Trophoblast cell (in vitro differentiated cells and primary cell): ENCODE results near the gene ATP13A2.

Experiments
- DNase-seq, 2 donors: peaks; one replicate each; pipeline ENCODE4 v3.0.0-alpha.2; 2016
- H2AFZ ChIP-seq: 2 replicates; pipeline ENCODE4 v1.6.1; 2013; ENCODE audit warnings: low read length, moderate library complexity, mild to moderate bottlenecking; ENCODE audit not compliant: insufficient read depth, poor library complexity
- H2AK5ac ChIP-seq: 2 replicates; pipeline ENCODE4 v1.6.1; 2013; ENCODE audit warnings: mild to moderate bottlenecking, low read length
- H2BK120ac ChIP-seq: 2 replicates; pipeline ENCODE4 v1.6.1; 2013; ENCODE audit warnings: low read length, mild to moderate bottlenecking, moderate library complexity; ENCODE audit not compliant: insufficient read depth, poor library complexity
- H2BK12ac ChIP-seq: 2 replicates; pipeline ENCODE4 v1.6.1; 2013; ENCODE audit warnings: mild to moderate bottlenecking, low read length, moderate library complexity
- H2BK5ac ChIP-seq: 2 replicates; pipeline ENCODE4 v1.6.1; 2013; ENCODE audit warnings: low read length, low read depth, moderate library complexity, mild to moderate bottlenecking; ENCODE audit not compliant: poor library complexity
- H3K14ac ChIP-seq: 2 replicates; pipeline ENCODE4 v1.6.1; 2013; ENCODE audit warnings: mild to moderate bottlenecking, low read length
- H3K18ac ChIP-seq: 2 replicates; pipeline ENCODE4 v1.6.1; 2013; ENCODE audit warnings: mild to moderate bottlenecking, low read length
- H3K23ac ChIP-seq: 2 replicates; pipeline ENCODE4 v1.6.1; 2013; ENCODE audit warnings: low read length
- H3K27ac ChIP-seq: 2 replicates; pipeline ENCODE4 v1.5.1; 2013; ENCODE audit warnings: low read depth, mild to moderate bottlenecking, inconsistent platforms, low read length, moderate library complexity
- H3K27me3 ChIP-seq: 2 replicates; pipeline ENCODE4 v1.6.1; 2013; ENCODE audit warnings: inconsistent platforms, mild to moderate bottlenecking, low read length, moderate library complexity; ENCODE audit not compliant: insufficient read depth
- H3K36me3 ChIP-seq, 2 experiments: 1 replicate in 1 of 2; 2 replicates in 1 of 2; pipeline ENCODE4 v1.6.1; 2013; ENCODE audit warnings: low read length in 2 of 2, mild to moderate bottlenecking in 2 of 2, moderate library complexity in 1 of 2; ENCODE audit not compliant: insufficient read depth in 2 of 2, control insufficient read depth in 1 of 2
- H3K4ac ChIP-seq: 2 replicates; pipeline ENCODE4 v1.6.1; 2013; ENCODE audit warnings: low read depth, mild to moderate bottlenecking, low read length, moderate library complexity
- H3K4me1 ChIP-seq, 2 experiments: 1 replicate in 1 of 2; 2 replicates in 1 of 2; pipeline ENCODE4 v1.6.1; 2013; ENCODE audit warnings: low read length in 2 of 2, mild to moderate bottlenecking in 2 of 2, moderate library complexity in 1 of 2; ENCODE audit not compliant: insufficient read depth in 2 of 2, control insufficient read depth in 1 of 2
- H3K4me2 ChIP-seq: 2 replicates; pipeline ENCODE4 v1.6.1; 2013; ENCODE audit warnings: inconsistent platforms, mild to moderate bottlenecking, low read length, moderate library complexity
- H3K4me3 ChIP-seq: 2 replicates; pipeline ENCODE4 v1.5.1; 2013; ENCODE audit warnings: mild to moderate bottlenecking, low read depth, low read length, inconsistent platforms
- H3K79me1 ChIP-seq: one replicate; pipeline ENCODE4 v1.6.1; 2013; ENCODE audit warnings: low read length
- H3K79me2 ChIP-seq: 2 replicates; pipeline ENCODE4 v1.6.1; 2013; ENCODE audit warnings: low read length, mild to moderate bottlenecking; ENCODE audit not compliant: control insufficient read depth, insufficient read depth, poor library complexity
- H3K9ac ChIP-seq: 2 replicates; pipeline ENCODE4 v1.6.1; 2013; ENCODE audit warnings: mild to moderate bottlenecking, low read length
- H3K9me3 ChIP-seq: 2 replicates; pipeline ENCODE4 v1.6.1; 2013; ENCODE audit warnings: low read depth, mild to moderate bottlenecking, control low read depth, inconsistent platforms, low read length; ENCODE audit not compliant: insufficient read depth
- H4K12ac ChIP-seq: 2 replicates; pipeline ENCODE4 v1.6.1; 2013; ENCODE audit warnings: low read depth, mild to moderate bottlenecking, low read length, moderate library complexity
- H4K8ac ChIP-seq: 2 replicates; pipeline ENCODE4 v1.6.1; 2013; ENCODE audit warnings: low read depth, mild to moderate bottlenecking, low read length, moderate library complexity
- H4K91ac ChIP-seq: one replicate; pipeline ENCODE4 v1.6.1; 2013; ENCODE audit warnings: low read depth, mild to moderate bottlenecking, low read length, moderate library complexity
- WGBS: extraction: QIAGEN DNeasy Blood & Tissue Kit; methylation state at CpG from one replicate; pipeline ENCODE4 v1.1.7; 2013; ENCODE audit warnings: missing lambda C conversion rate; ENCODE audit not compliant: insufficient read length, insufficient coverage; ENCODE audit errors: extremely low coverage; 5-methylcytosine and 5-hydroxymethylcytosine counted together

Gene ATP13A2

DNA sequence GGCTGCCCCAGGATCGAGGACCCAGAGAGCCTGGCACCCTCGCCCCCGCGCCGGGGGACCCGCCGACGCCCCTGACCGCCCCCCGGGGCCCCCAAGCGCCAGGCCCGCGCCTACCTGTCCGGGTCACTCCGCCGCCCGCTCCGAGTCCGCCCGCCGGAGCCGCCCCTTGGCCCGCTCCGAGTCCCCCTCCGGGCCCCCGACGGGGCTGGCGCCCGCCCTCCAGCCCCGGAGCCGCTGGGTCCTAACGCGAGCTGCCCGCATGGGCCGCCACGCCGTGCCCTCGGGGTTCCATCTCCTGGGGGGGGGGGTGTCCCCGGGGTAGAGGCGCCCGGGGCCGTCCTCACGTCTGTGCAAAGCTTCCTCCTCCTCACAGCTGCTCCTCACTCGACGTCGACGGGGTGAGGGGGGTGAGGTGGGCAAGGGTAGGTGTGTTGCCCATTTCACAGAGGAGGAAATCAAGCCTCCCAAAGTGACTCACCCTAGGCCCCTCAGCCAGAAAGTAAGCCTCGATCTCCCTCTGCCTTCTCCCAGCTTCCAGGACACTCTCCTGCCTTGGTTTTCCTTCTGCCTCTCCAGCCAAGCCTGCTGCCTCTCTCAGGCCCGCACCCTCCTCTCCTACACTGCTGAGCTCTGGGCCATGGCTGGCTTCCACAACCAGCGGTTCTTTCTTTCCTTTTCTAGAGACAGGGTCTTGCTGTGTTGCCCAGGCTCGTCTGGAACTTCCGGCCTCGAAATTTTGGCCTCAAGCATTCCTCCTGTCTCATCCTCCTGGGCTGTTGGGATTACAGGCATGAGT lies 31.1 kb downstream of the ATP13A2 start, which contains the start of gene MFAP2:
Gene MFAP2, minus strand, starts transcription at position 148 of the 796 bp plus-strand sequence. CDS start 2,347 bp downstream, outside the sequence.
- H2BK12ac ChIP-seq: peak within 1 kb of the TSS; percentile 27
- no CpG with 5 or more reads among the region's 53 CpGs for WGBS
- H2BK120ac ChIP-seq: peak within 1 kb of the TSS; percentile 70
- peak within 1 kb of the TSS; percentile 65 for H2BK5ac ChIP-seq
- no peak within 1 kb of the TSS for H3K23ac ChIP-seq
- peak within 1 kb of the TSS; percentile 67 for H3K9ac ChIP-seq
- peak within 1 kb of the TSS; percentile 78 for H4K12ac ChIP-seq
- peak within 1 kb of the TSS; percentile 82 for H4K8ac ChIP-seq
- H3K27me3 ChIP-seq: no peaks in the 10 kb centered on the region
- H3K4ac ChIP-seq: peak within 1 kb of the TSS; percentile 53
- peaks cover 6% of the 10 kb centered on the region for H3K79me2 ChIP-seq
- no peaks in the 10 kb centered on the region for H3K9me3 ChIP-seq
- H3K36me3 ChIP-seq: peaks cover 22 to 24% of the 10 kb centered on the region in 2 experiments
- peaks cover 22% of the 10 kb centered on the region for H3K79me1 ChIP-seq
- peak within 1 kb of the TSS; percentile 88 for H3K18ac ChIP-seq
- DNase-seq: peak; percentile 91 to 93
- H3K27ac ChIP-seq: no peak within 1 kb of the TSS
- H3K4me1 ChIP-seq: peaks cover 15 to 31% of the 10 kb centered on the region in 2 experiments
- H3K4me2 ChIP-seq: peak within 1 kb of the TSS; percentile 68
- peak within 1 kb of the TSS; percentile 91 for H3K14ac ChIP-seq
- peak within 1 kb of the TSS; percentile 64 for H4K91ac ChIP-seq
- H2AK5ac ChIP-seq: peak within 1 kb of the TSS; percentile 83
- H2AFZ ChIP-seq: peak within 1 kb of the TSS; percentile 27
- H3K4me3 ChIP-seq: peak within 1 kb of the TSS; percentile 82

DNA sequence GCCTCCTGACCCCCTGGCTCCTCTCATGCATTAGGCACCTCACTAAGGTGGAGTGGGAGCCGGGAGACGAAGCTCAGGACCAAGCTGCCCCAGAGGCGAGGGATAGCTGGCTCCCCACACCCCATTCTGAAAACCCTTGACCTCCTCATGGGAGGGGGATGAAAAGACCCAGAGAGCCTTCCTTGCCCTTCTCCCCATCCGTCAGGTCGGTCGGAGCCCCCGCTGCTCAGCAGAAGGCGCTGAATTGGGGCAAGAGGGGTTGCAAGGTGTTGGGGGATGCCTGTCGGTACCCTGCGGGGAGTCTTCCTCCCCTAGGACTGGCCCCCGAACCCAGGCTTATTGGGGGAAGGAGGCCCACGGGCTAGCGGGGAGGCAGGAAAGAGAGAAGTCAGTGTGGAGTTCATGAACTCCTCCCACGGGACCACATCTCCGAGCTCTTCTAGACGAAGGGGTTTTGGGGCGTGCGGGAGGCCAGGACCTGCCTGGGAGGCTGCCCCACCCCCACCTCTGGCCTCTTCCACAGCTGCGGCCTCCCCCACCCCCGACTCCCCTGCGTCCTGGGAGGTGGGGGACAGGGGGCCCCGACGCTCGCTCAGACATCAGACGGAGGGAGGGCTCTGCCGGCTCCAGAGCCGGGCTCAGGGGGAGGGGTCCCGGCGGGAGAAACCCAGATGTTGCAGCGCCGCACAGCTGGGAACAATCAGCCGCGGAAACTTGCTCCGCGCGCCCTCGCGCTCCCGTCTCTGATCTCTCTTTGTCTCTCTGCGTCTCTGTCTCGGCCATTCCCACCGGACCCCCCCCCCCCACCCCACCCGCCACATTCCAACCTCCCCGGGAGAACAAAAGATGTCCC lies 32.0 kb downstream of the ATP13A2 start:
- no CpG with 5 or more reads among the region's 44 CpGs for WGBS
- peak overlapping the region; percentile 82 for H3K4me3 ChIP-seq
- H3K4me2 ChIP-seq: peak overlapping the region; percentile 68

DNA sequence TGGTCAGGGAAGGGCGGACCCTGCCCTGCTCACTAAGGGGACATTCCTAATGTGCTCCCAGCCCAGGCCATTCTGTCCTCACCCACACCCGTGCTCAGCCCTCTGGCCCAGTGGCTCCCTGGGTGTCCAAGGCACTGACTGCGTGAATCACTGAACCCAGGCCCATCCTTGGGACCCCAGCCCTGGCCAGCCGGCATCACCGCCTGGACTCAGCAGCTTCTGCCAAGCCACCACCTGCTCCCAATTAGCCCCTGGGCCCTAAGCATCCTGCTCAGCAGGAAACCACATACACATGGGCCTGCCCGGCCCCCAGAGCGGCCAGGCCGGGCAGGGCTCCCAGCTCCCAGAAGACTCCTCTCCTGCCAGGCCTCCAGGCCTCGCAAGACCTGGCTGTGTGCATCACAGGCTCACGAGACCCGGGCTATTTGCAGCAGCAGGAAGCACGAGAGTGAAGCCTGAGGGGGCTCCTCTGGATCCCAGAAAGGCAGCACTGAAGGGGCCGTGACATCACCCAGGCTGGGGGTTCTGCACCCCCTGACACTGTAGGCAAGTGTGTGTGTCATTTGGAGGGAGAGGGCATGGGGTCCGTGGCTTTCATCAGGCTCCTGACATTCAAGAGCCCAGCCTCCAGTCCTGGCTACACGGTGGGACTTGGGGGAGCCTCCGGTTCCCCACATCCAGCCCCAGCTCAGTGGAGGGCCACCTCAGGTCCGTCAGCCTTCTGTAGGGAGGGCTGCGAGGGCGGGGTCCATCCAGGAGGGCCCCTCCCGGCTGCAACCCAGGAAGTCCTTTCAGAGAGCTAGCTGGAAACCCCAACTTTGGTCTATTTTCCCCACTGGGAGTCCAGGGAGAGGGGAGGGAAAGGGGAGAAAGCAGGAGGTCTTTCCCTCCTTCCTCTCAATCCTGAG lies 32.9 kb downstream of the ATP13A2 start:
- peak in 1 of 2 donors; percentile 3 for DNase-seq
- Histone ChIP-seq H3K9ac (no peak overlapping the region), H3K79me2 (peaks cover 6% of the 10 kb centered on the region), H3K4me2 (peak overlapping the region; percentile 68), H2BK5ac (no peak overlapping the region), H3K18ac (peak overlapping the region; percentile 4), H3K79me1 (peaks cover 19% of the 10 kb centered on the region), H4K8ac (no peak overlapping the region), H3K14ac (peak overlapping the region; percentile 91), H3K4me3 (peak overlapping the region; percentile 82), H3K4me1 (peaks cover 13 to 23% of the 10 kb centered on the region in 2 experiments), H2AK5ac (peak overlapping the region; percentile 83), H3K36me3 (peaks cover 29 to 30% of the 10 kb centered on the region in 2 experiments), H2BK120ac (peak overlapping the region; percentile 55), H2BK12ac (no peak overlapping the region), H4K91ac (peak overlapping the region; percentile 64), H3K23ac (no peak overlapping the region), H3K4ac (peak overlapping the region; percentile 41), H3K27ac (no peak overlapping the region), H4K12ac (peak overlapping the region; percentile 64), H2AFZ (no peak overlapping the region), H3K9me3 (no peaks in the 10 kb centered on the region), H3K27me3 (no peaks in the 10 kb centered on the region)
- no CpG with 5 or more reads among the region's 20 CpGs for WGBS

More for the DNA sequence above, 32.0 kb downstream of the ATP13A2 start:
- Histone ChIP-seq H3K36me3 (peaks cover 29 to 30% of the 10 kb centered on the region in 2 experiments), H3K9me3 (no peaks in the 10 kb centered on the region), H3K4me1 (peaks cover 13 to 28% of the 10 kb centered on the region in 2 experiments), H3K23ac (no peak overlapping the region), H3K14ac (peak overlapping the region; percentile 91), H3K9ac (peak overlapping the region; percentile 67), H2BK5ac (peak overlapping the region; percentile 2), H4K91ac (peak overlapping the region; percentile 64), H3K79me2 (peaks cover 6% of the 10 kb centered on the region), H2AFZ (no peak overlapping the region), H2BK12ac (peak overlapping the region; percentile 16), H3K4ac (peak overlapping the region; percentile 41), H3K27me3 (no peaks in the 10 kb centered on the region), H4K8ac (peak overlapping the region; percentile 82), H2AK5ac (peak overlapping the region; percentile 83), H3K18ac (peak overlapping the region; percentile 88), H2BK120ac (peak overlapping the region; percentile 70), H3K79me1 (peaks cover 22% of the 10 kb centered on the region), H4K12ac (peak overlapping the region; percentile 78), H3K27ac (no peak overlapping the region)
- DNase-seq: peak in 1 of 2 donors; percentile 32
